ACC112 (cell line): Measurements from ENCODE around the gene TGFA.

Experiments
- H2AFZ ChIP-seq: fragments of 200-600 bp; sonication (generic); one replicate; pipeline ENCODE4 v1.6.0; 2017; ENCODE audit warnings: antibody characterized with exemption, low read length; ENCODE audit not compliant: unreplicated experiment
- H3K27ac ChIP-seq: fragments of 200-600 bp; sonication (generic); 2 replicates; pipeline ENCODE4 v1.5.1; 2014; ENCODE audit warnings: low read depth, mild to moderate bottlenecking, antibody characterized with exemption, low read length, moderate library complexity
- H3K27me3 ChIP-seq: fragments of 200-600 bp; sonication (generic); 2 replicates; pipeline ENCODE4 v1.6.1; 2014; ENCODE audit warnings: mild to moderate bottlenecking, antibody characterized with exemption, low read length, moderate library complexity, mixed read lengths; ENCODE audit not compliant: insufficient read depth
- H3K36me3 ChIP-seq: fragments of 200-600 bp; sonication (generic); 2 replicates; pipeline ENCODE4 v1.6.1; 2016; ENCODE audit warnings: mild to moderate bottlenecking, antibody characterized with exemption, low read length, moderate library complexity, mixed read lengths; ENCODE audit not compliant: insufficient read depth
- H3K4me1 ChIP-seq: fragments of 200-600 bp; sonication (generic); one replicate; pipeline ENCODE4 v1.6.1; 2016; ENCODE audit warnings: low read length, mixed read lengths; ENCODE audit not compliant: insufficient read depth, unreplicated experiment, control insufficient read depth
- H3K4me3 ChIP-seq: fragments of 200-600 bp; sonication (generic); 2 replicates; pipeline ENCODE4 v1.5.1; 2014; ENCODE audit warnings: mild to moderate bottlenecking, low read depth, low read length
- H3K79me2 ChIP-seq: fragments of 200-600 bp; sonication (generic); one replicate; pipeline ENCODE4 v1.6.0; 2016; ENCODE audit warnings: low read length; ENCODE audit not compliant: control insufficient read depth, unreplicated experiment, insufficient read depth

Gene TGFA

GRCh38 chr2:70553584-70554337 is at the start of gene TGFA:
Gene TGFA (minus strand): TSS chr2:70553826. CDS start chr2:70553767, 59 bp downstream.
- Histone ChIP-seq H3K36me3 (no peaks in the 10 kb centered on the region), H3K27me3 (peaks cover 75% of the 10 kb centered on the region), H2AFZ (peak within 1 kb of the TSS; percentile 31), H3K4me1 (peaks cover 11% of the 10 kb centered on the region), H3K27ac (no peak within 1 kb of the TSS), H3K79me2 (no peaks in the 10 kb centered on the region), H3K4me3 (peak within 1 kb of the TSS; percentile 77)

- Histone ChIP-seq H3K36me3 (no peaks in the 10 kb centered on the region), H2AFZ (no peak overlapping the region), H3K4me1 (no peaks in the 10 kb centered on the region), H3K79me2 (no peaks in the 10 kb centered on the region), H3K27me3 (peaks cover 65% of the 10 kb centered on the region), H3K4me3 (no peak overlapping the region), H3K27ac (no peak overlapping the region)
These were observed 49.4 kb upstream of the TGFA start for GRCh38 chr2:70603066-70603465.

- Histone ChIP-seq H3K27me3 (peaks cover 36% of the 10 kb centered on the region), H2AFZ (no peak overlapping the region), H3K4me1 (peaks cover 4% of the 10 kb centered on the region), H3K36me3 (no peaks in the 10 kb centered on the region), H3K27ac (no peak overlapping the region), H3K79me2 (no peaks in the 10 kb centered on the region), H3K4me3 (no peak overlapping the region)
These were observed 44.6 kb upstream of the TGFA start for GRCh38 chr2:70598197-70598596.

- H3K36me3 ChIP-seq: no peaks in the 10 kb centered on the region
- peak overlapping the region; percentile 54; the same call in 1 of the 2 replicates for H3K27ac ChIP-seq
- H2AFZ ChIP-seq: no peak overlapping the region
- H3K4me1 ChIP-seq: peaks cover 4% of the 10 kb centered on the region
- peaks cover 22% of the 10 kb centered on the region; the same call in 1 of the 2 replicates for H3K27me3 ChIP-seq
- no peak overlapping the region for H3K4me3 ChIP-seq
- no peaks in the 10 kb centered on the region for H3K79me2 ChIP-seq
These were observed 43.1 kb upstream of the TGFA start for GRCh38 chr2:70596739-70597138.

GRCh38 chr2:70596293-70596692 is 42.7 kb upstream of the TGFA start:
- peaks cover 4% of the 10 kb centered on the region for H3K4me1 ChIP-seq
- no peak overlapping the region for H2AFZ ChIP-seq
- H3K27ac ChIP-seq: peak overlapping the region; percentile 54; the same call in 1 of the 2 replicates
- H3K79me2 ChIP-seq: no peaks in the 10 kb centered on the region
- peaks cover 18% of the 10 kb centered on the region; the same call in 1 of the 2 replicates for H3K27me3 ChIP-seq
- no peak overlapping the region for H3K4me3 ChIP-seq
- no peaks in the 10 kb centered on the region for H3K36me3 ChIP-seq

- no peak overlapping the region for H3K27ac ChIP-seq
- H3K4me3 ChIP-seq: no peak overlapping the region
These were observed 29.5 kb upstream of the TGFA start for GRCh38 chr2:70583091-70583490.

GRCh38 chr2:70580352-70580751 is 26.7 kb upstream of the TGFA start:
- Histone ChIP-seq H3K27me3 (peaks cover 86% of the 10 kb centered on the region), H3K4me3 (no peak overlapping the region), H3K4me1 (no peaks in the 10 kb centered on the region), H3K79me2 (no peaks in the 10 kb centered on the region), H2AFZ (no peak overlapping the region), H3K27ac (no peak overlapping the region), H3K36me3 (no peaks in the 10 kb centered on the region)

More at GRCh38 chr2:70583091-70583490, 29.5 kb upstream of the TGFA start:
- Histone ChIP-seq H3K27me3 (peaks cover 75% of the 10 kb centered on the region), H3K4me1 (no peaks in the 10 kb centered on the region), H3K36me3 (no peaks in the 10 kb centered on the region), H2AFZ (no peak overlapping the region), H3K79me2 (no peaks in the 10 kb centered on the region)

- no peaks in the 10 kb centered on the region for H3K36me3 ChIP-seq
- no peaks in the 10 kb centered on the region for H3K4me1 ChIP-seq
- no peak overlapping the region for H3K27ac ChIP-seq
- H3K79me2 ChIP-seq: no peaks in the 10 kb centered on the region
- H3K4me3 ChIP-seq: no peak overlapping the region
- H2AFZ ChIP-seq: no peak overlapping the region
- H3K27me3 ChIP-seq: peaks cover 95% of the 10 kb centered on the region
These were observed 21.0 kb upstream of the TGFA start for GRCh38 chr2:70574618-70575017.

- Histone ChIP-seq H3K27me3 (peaks cover 96% of the 10 kb centered on the region), H3K79me2 (no peaks in the 10 kb centered on the region), H3K27ac (no peak overlapping the region), H3K4me1 (no peaks in the 10 kb centered on the region), H3K36me3 (no peaks in the 10 kb centered on the region), H2AFZ (no peak overlapping the region), H3K4me3 (no peak overlapping the region)
These were observed 20.5 kb upstream of the TGFA start for GRCh38 chr2:70574109-70574508.

GRCh38 chr2:70570041-70570661 is 16.5 kb upstream of the TGFA start:
- H2AFZ ChIP-seq: no peak overlapping the region
- no peak overlapping the region for H3K27ac ChIP-seq
- no peaks in the 10 kb centered on the region for H3K36me3 ChIP-seq
- peaks cover 65% of the 10 kb centered on the region for H3K27me3 ChIP-seq
- no peak overlapping the region for H3K4me3 ChIP-seq
- H3K79me2 ChIP-seq: no peaks in the 10 kb centered on the region
- H3K4me1 ChIP-seq: no peaks in the 10 kb centered on the region

GRCh38 chr2:70569559-70569958 is 15.9 kb upstream of the TGFA start:
- H3K27ac ChIP-seq: no peak overlapping the region
- no peak overlapping the region for H2AFZ ChIP-seq
- no peaks in the 10 kb centered on the region for H3K36me3 ChIP-seq
- H3K79me2 ChIP-seq: no peaks in the 10 kb centered on the region
- no peak overlapping the region for H3K4me3 ChIP-seq
- peaks cover 59% of the 10 kb centered on the region for H3K27me3 ChIP-seq
- no peaks in the 10 kb centered on the region for H3K4me1 ChIP-seq
